H9 (cell line): Measurements from ENCODE around the gene POFUT1. TPM values are rescaled to one million over a fixed set of nuclear protein-coding genes. Genes with fewer than 3 reads are reported as not detected.

Experiments
- DNase-seq: peaks from one replicate; pipeline ENCODE4 v3.0.0-alpha.2; 2017
- H2AFZ ChIP-seq: one replicate; pipeline ENCODE4 v1.6.1; 2013; ENCODE audit warnings: mild to moderate bottlenecking, low read length, control low read depth, moderate library complexity
- H2AK5ac ChIP-seq: 2 replicates; pipeline ENCODE4 v1.6.1; 2013; ENCODE audit warnings: low read length, control low read depth, mixed read lengths; ENCODE audit not compliant: insufficient read length
- H2BK120ac ChIP-seq: one replicate; pipeline ENCODE4 v1.6.1; 2013; ENCODE audit warnings: low read depth, mild to moderate bottlenecking, low read length, control low read depth, inconsistent platforms; ENCODE audit not compliant: poor library complexity, severe bottlenecking
- H2BK12ac ChIP-seq: 2 replicates; pipeline ENCODE4 v1.6.1; 2013; ENCODE audit warnings: low read length, control low read depth, mixed read lengths, low read depth; ENCODE audit not compliant: insufficient read length
- H2BK15ac ChIP-seq: 2 replicates; pipeline ENCODE4 v1.6.1; 2013; ENCODE audit warnings: low read depth, low read length, control low read depth
- H2BK20ac ChIP-seq: one replicate; pipeline ENCODE4 v1.6.1; 2013; ENCODE audit warnings: low read depth, mild to moderate bottlenecking, low read length, control low read depth, inconsistent platforms; ENCODE audit not compliant: poor library complexity, severe bottlenecking
- H2BK5ac ChIP-seq: 2 replicates; pipeline ENCODE4 v1.6.1; 2013; ENCODE audit warnings: low read length, control low read depth, mixed read lengths; ENCODE audit not compliant: insufficient read length
- H3K14ac ChIP-seq: 2 replicates; pipeline ENCODE4 v1.6.1; 2013; ENCODE audit warnings: low read length, control low read depth; ENCODE audit not compliant: insufficient read depth
- H3K18ac ChIP-seq: 2 replicates; pipeline ENCODE4 v1.6.1; 2013; ENCODE audit warnings: low read depth, mild to moderate bottlenecking, mixed read lengths, low read length, control low read depth; ENCODE audit not compliant: insufficient read length
- H3K23ac ChIP-seq: 2 replicates; pipeline ENCODE4 v1.6.1; 2013; ENCODE audit warnings: low read length, control low read depth, mixed read lengths, low read depth; ENCODE audit not compliant: insufficient read length
- H3K23me2 ChIP-seq: 2 replicates; pipeline ENCODE4 v1.6.1; 2013; ENCODE audit warnings: low read depth, mild to moderate bottlenecking, mixed read lengths, low read length, control low read depth; ENCODE audit not compliant: insufficient read length, poor library complexity, severe bottlenecking
- H3K27ac ChIP-seq: 2 replicates; pipeline ENCODE4 v1.5.1; 2013; ENCODE audit warnings: low read length, control low read depth, mixed read lengths, low read depth; ENCODE audit not compliant: insufficient read length
- H3K27me3 ChIP-seq: 2 replicates; pipeline ENCODE4 v1.6.1; 2013; ENCODE audit warnings: low read length, control low read depth, inconsistent platforms; ENCODE audit not compliant: insufficient read depth
- H3K4ac ChIP-seq: 2 replicates; pipeline ENCODE4 v1.6.1; 2013; ENCODE audit warnings: low read depth, mild to moderate bottlenecking, control low read depth, inconsistent platforms, low read length, moderate library complexity
- H3K4me1 ChIP-seq: 2 replicates; pipeline ENCODE4 v1.6.1; 2013; ENCODE audit warnings: low read length, control low read depth, inconsistent platforms; ENCODE audit not compliant: insufficient read depth
- H3K4me2 ChIP-seq: 2 replicates; pipeline ENCODE4 v1.6.1; 2013; ENCODE audit warnings: low read length, control low read depth, mixed read lengths; ENCODE audit not compliant: insufficient read length, insufficient read depth
- H3K56ac ChIP-seq: 2 replicates; pipeline ENCODE4 v1.6.1; 2013; ENCODE audit warnings: low read depth, mild to moderate bottlenecking, mixed read lengths, low read length, control low read depth; ENCODE audit not compliant: insufficient read length
- H3K79me1 ChIP-seq: 2 replicates; pipeline ENCODE4 v1.6.1; 2013; ENCODE audit warnings: low read depth, mild to moderate bottlenecking, moderate library complexity, low read length, control low read depth, inconsistent platforms; ENCODE audit not compliant: insufficient read depth, poor library complexity, severe bottlenecking
- H3K79me2 ChIP-seq: 2 replicates; pipeline ENCODE4 v1.6.1; 2013; ENCODE audit warnings: low read length, control low read depth, inconsistent platforms; ENCODE audit not compliant: insufficient read depth
- H3K9ac ChIP-seq: 2 replicates; pipeline ENCODE4 v1.6.1; 2013; ENCODE audit warnings: low read length, control low read depth, mixed read lengths; ENCODE audit not compliant: insufficient read length; ENCODE audit errors: extremely low read depth
- H3K9me3 ChIP-seq: one replicate; pipeline ENCODE4 v1.6.1; 2013; ENCODE audit warnings: low read depth, low read length, inconsistent platforms; ENCODE audit not compliant: control insufficient read depth
- H3T11ph ChIP-seq: one replicate; pipeline ENCODE4 v1.6.1; 2013; ENCODE audit warnings: mild to moderate bottlenecking, low read length, control low read depth, inconsistent platforms
- H4K20me1 ChIP-seq: one replicate; pipeline ENCODE4 v1.6.1; 2013; ENCODE audit not compliant: control insufficient read depth, insufficient read length, insufficient read depth
- H4K5ac ChIP-seq: 2 replicates; pipeline ENCODE4 v1.6.1; 2013; ENCODE audit warnings: low read depth, mild to moderate bottlenecking, mixed read lengths, low read length, control low read depth; ENCODE audit not compliant: insufficient read length
- H4K8ac ChIP-seq: replicated peaks from 2 replicates; pipeline ENCODE4 v1.6.1; 2013; ENCODE audit warnings: low read length, control low read depth, mixed read lengths, low read depth; ENCODE audit not compliant: insufficient read length
- H4K91ac ChIP-seq: 2 replicates; pipeline ENCODE4 v1.6.1; 2013; ENCODE audit warnings: low read depth, mild to moderate bottlenecking, moderate library complexity, mixed read lengths, low read length, control low read depth; ENCODE audit not compliant: insufficient read length
- H3K27ac Mint-ChIP-seq, 3 experiments: 2 replicates in 2 of 3; 3 replicates in 1 of 3; pipeline ENCODE4 v1.8.0; 2020 to 2021; ENCODE audit warnings: mixed read lengths in 3 of 3, mild to moderate bottlenecking in 1 of 3, moderate library complexity in 1 of 3
- H3K27me3 Mint-ChIP-seq: 2 replicates; pipeline ENCODE4 v1.8.0; 2021; ENCODE audit warnings: low read depth, mild to moderate bottlenecking, moderate library complexity, mixed read lengths
- H3K36me3 Mint-ChIP-seq, 3 experiments: 2 replicates in 2 of 3; 3 replicates in 1 of 3; pipeline ENCODE4 v1.8.0; 2020 to 2021; ENCODE audit warnings: low read depth in 3 of 3, mixed read lengths in 3 of 3; ENCODE audit not compliant: insufficient read depth in 1 of 3
- H3K4me1 Mint-ChIP-seq, 2 experiments: 2 replicates each; pipeline ENCODE4 v1.8.0; 2020; ENCODE audit warnings: mixed read lengths in 2 of 2
- H3K4me3 Mint-ChIP-seq, 2 experiments: 2 replicates in 1 of 2; 3 replicates in 1 of 2; pipeline ENCODE4 v1.8.0; 2020 to 2021; ENCODE audit warnings: mild to moderate bottlenecking in 2 of 2, mixed read lengths in 2 of 2, moderate library complexity in 1 of 2
- H3K9me3 Mint-ChIP-seq, 2 experiments: 2 replicates in 1 of 2; 3 replicates in 1 of 2; pipeline ENCODE4 v1.8.0; 2020; ENCODE audit warnings: mild to moderate bottlenecking in 2 of 2, mixed read lengths in 2 of 2, moderate library complexity in 1 of 2
- CTCF ChIP-seq: fragments of 200-600 bp; sonication (generic); conservative IDR thresholded peaks from 3 replicates; pipeline ENCODE4 v1.8.0; 2021; ENCODE audit warnings: antibody characterized with exemption, mild to moderate bottlenecking
- WGBS: extraction: QIAGEN DNeasy Blood & Tissue Kit; methylation state at CpG from one replicate; pipeline ENCODE4 v1.1.7; 2013; ENCODE audit warnings: missing lambda C conversion rate, low lambda C conversion rate, mixed read lengths; ENCODE audit not compliant: insufficient read length; ENCODE audit errors: extremely low coverage; 5-methylcytosine and 5-hydroxymethylcytosine counted together
- total RNA-seq: library from RNA; stranded (reverse); gene quantifications from 2 replicates; pipeline ENCODE4 v1.2.1, GENCODE V29; 2021

POFUT1 gene
- total RNA-seq, 1 experiment from 2014 or later, result 41.2 TPM

- H3K27me3 ChIP-seq, result no peaks in the 10 kb centered on the region
- H4K8ac ChIP-seq, result no peak overlapping the region
- H2AK5ac ChIP-seq, result no peak overlapping the region
- no peak overlapping the region for H3K4me2 ChIP-seq
- H3K4ac ChIP-seq, result no peak overlapping the region
- no peak overlapping the region for H2BK12ac ChIP-seq
- no peak overlapping the region for H2BK5ac ChIP-seq
- no peaks in the 10 kb centered on the region for H3K27me3 Mint-ChIP-seq
- no peak overlapping the region for H3K23ac ChIP-seq
- no peak overlapping the region for H2BK120ac ChIP-seq
- H3K56ac ChIP-seq, result no peak overlapping the region
- H4K91ac ChIP-seq, result no peak overlapping the region
- H3K79me2 ChIP-seq, result peaks cover 7% of the 10 kb centered on the region; the same call in 1 of the 2 replicates
- no peaks in the 10 kb centered on the region for H4K20me1 ChIP-seq
- H3K14ac ChIP-seq, result no peak overlapping the region
- no peaks in the 10 kb centered on the region for H3K4me1 ChIP-seq
- WGBS, result no CpG with 5 or more reads among the region's 4 CpGs
- no peak for DNase-seq
- TF ChIP-seq CTCF, result no peak
- no peaks in the 10 kb centered on the region for H3K23me2 ChIP-seq
- peaks cover 4% of the 10 kb centered on the region for H3K79me1 ChIP-seq
- no peak overlapping the region for H3K27ac ChIP-seq
- H3K36me3 Mint-ChIP-seq, result peaks cover 42 to 89% (median 68%) of the 10 kb centered on the region in 3 experiments
- H3K9ac ChIP-seq, result no peak overlapping the region
- H3K27ac Mint-ChIP-seq, result no peak overlapping the region
- no peak overlapping the region for H3T11ph ChIP-seq
- H2BK15ac ChIP-seq, result no peak overlapping the region
- no peak overlapping the region for H4K5ac ChIP-seq
- H3K9me3 Mint-ChIP-seq, result no peaks in the 10 kb centered on the region
- H2AFZ ChIP-seq, result no peak overlapping the region
- no peak overlapping the region for H3K18ac ChIP-seq
- no peak overlapping the region for H2BK20ac ChIP-seq
- peaks cover 15% of the 10 kb centered on the region in 2 experiments for H3K4me1 Mint-ChIP-seq
- no peaks in the 10 kb centered on the region for H3K9me3 ChIP-seq
- H3K4me3 Mint-ChIP-seq, result no peak overlapping the region
These were observed 8.7 kb upstream of the POFUT1 start for GRCh38 chr20:32199006-32199405.
